Choroid plexus epithelial cell (primary cell): ENCODE results near the gene TRMT2B.
"Not testable (repeated sequence)": the region's sequence is repeated elsewhere in the genome, so short reads cannot be mapped to it uniquely, and the experiment has no call there.

Source experiments
- DNase-seq: peaks from one replicate; pipeline ENCODE4 v3.0.0-alpha.2; 2010; ENCODE audit warnings: low read depth
- H3K4me3 ChIP-seq: 2 replicates; pipeline ENCODE4 v1.5.1; 2011; ENCODE audit warnings: low read depth, mild to moderate bottlenecking, control low read depth, low read length, moderate library complexity
- CTCF ChIP-seq: conservative IDR thresholded peaks from 2 replicates; pipeline ENCODE4 v1.5.1; 2011; ENCODE audit warnings: low read depth, mild to moderate bottlenecking, control low read depth, inconsistent platforms, low read length, moderate library complexity

TRMT2B gene

GRCh38 chrX:101040197-101040596, 11.7 kb downstream of the TRMT2B start:
- DNase-seq, result no peak
- H3K4me3 ChIP-seq, result no peak overlapping the region
- TF ChIP-seq CTCF, result no peak

GRCh38 chrX:101037231-101037630, 14.7 kb downstream of the TRMT2B start:
- no peak for DNase-seq
- H3K4me3 ChIP-seq, result no peak overlapping the region
- TF ChIP-seq CTCF, result no peak

GRCh38 chrX:101029665-101030064, 22.2 kb downstream of the TRMT2B start:
- DNase-seq, result no peak
- no peak for TF ChIP-seq CTCF
- H3K4me3 ChIP-seq, result no peak overlapping the region

GRCh38 chrX:101028562-101028961, 23.3 kb downstream of the TRMT2B start:
- no peak for TF ChIP-seq CTCF
- H3K4me3 ChIP-seq, result no peak overlapping the region
- no peak for DNase-seq

GRCh38 chrX:101025126-101025525, 26.8 kb downstream of the TRMT2B start:
- DNase-seq, result peak; percentile 9
- no peak for TF ChIP-seq CTCF
- no peak overlapping the region for H3K4me3 ChIP-seq

GRCh38 chrX:101022020-101022419, 29.9 kb downstream of the TRMT2B start:
- TF ChIP-seq CTCF, result no peak
- DNase-seq, result no peak
- H3K4me3 ChIP-seq, result no peak overlapping the region

GRCh38 chrX:101012031-101012430, 39.9 kb downstream of the TRMT2B start:
- peak; percentile 33 for DNase-seq
- H3K4me3 ChIP-seq, result not testable (repeated sequence)

- peak; percentile 33 for DNase-seq
- H3K4me3 ChIP-seq, result no peak overlapping the region
- TF ChIP-seq CTCF, result no peak
These were observed 42.8 kb downstream of the TRMT2B start for GRCh38 chrX:101009090-101009489.
